Measurements from ENCODE around the gene CDC42SE1.

The CDC42SE1 gene

GRCh38 chr1:151072224-151072623, 12.8 kb upstream of the CDC42SE1 start:
- no peak overlapping the region for H3K4me3 ChIP-seq (ENCODE audit: low read length)
- TF ChIP-seq EZH2phosphoT487 (IDR thresholded peaks at IDR 0.05; ENCODE audit: borderline replicate concordance, low read length) (no peak), CTCF (IDR thresholded peaks at IDR 0.05; ENCODE audit: low read depth, low read length, poor library complexity, severe bottlenecking) (peak; percentile 48)
- H3K4me1 ChIP-seq (ENCODE audit: control insufficient read depth, low read length): peaks cover 18% of the 10 kb centered on the region
- no peak overlapping the region for H3K27ac ChIP-seq (ENCODE audit: low read depth, low read length)
- peaks cover 21% of the 10 kb centered on the region for H3K79me2 ChIP-seq (ENCODE audit: control insufficient read depth, low read length)
- peaks cover 20% of the 10 kb centered on the region for H3K36me3 ChIP-seq (ENCODE audit: control insufficient read depth, low read length)
- no peaks in the 10 kb centered on the region for H4K20me1 ChIP-seq (ENCODE audit: control insufficient read depth, insufficient read depth, low read depth, low read length)
- no peaks in the 10 kb centered on the region for H3K9me3 ChIP-seq (ENCODE audit: control insufficient read depth, insufficient read depth, low read length)
- H3F3A ChIP-seq (ENCODE audit: control insufficient read depth, insufficient read depth): peaks cover 20% of the 10 kb centered on the region
- no peaks in the 10 kb centered on the region for H3K9me2 ChIP-seq (replicated peaks; ENCODE audit: control insufficient read depth, low read length)
- H3K27me3 ChIP-seq (ENCODE audit: control insufficient read depth, low read length): no peaks in the 10 kb centered on the region
- no peak overlapping the region; the same call in 1 of the 2 replicates for H3K4me2 ChIP-seq (ENCODE audit: low read length)

DNA sequence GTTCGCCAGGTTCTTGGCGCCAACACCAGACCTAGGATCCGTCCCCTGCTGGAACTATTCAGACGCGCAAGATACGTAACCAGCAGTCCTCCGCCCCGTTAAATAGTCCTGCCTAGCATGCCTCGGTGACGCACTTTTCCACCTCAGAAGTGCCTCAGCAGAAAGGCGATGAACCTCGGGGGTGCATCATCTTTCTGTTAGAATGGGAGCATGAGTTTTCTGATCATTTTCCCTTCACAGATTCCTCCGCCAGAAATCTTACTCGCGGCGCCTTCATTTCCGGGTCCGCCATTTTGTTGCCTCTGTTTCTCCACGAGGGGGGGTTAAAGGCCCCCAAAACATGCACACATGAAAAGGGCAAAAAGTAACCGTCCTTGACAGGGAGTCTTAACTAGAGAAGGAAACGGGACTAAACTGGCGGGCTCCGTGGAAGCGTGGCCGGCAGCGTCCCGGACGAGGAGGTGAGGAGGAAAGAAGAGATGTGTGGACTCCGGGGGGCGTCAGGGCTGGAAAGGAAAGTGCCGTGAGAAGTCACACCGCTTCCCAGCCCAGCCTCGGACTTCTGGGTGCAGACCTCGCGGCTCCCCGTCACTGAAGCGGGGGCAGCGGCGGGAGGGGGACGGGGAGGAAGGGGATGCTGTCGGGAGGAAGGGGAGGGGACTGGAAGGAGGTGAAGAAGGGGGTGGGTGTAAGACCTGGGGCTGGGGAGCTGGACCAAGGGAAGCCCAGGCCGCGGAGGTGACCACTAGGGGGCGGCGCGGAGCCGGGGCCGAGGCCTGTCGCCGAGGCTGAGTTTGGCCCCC, 11.3 kb upstream of the CDC42SE1 start, which contains the start of gene GABPB2:
Gene GABPB2 (plus strand): TSS at position 288 of the 803 bp plus-strand sequence. CDS start 17,429 bp downstream, outside the sequence.
- H3F3A ChIP-seq (ENCODE audit: control insufficient read depth, insufficient read depth): peaks cover 20% of the 10 kb centered on the region
- H3K27me3 ChIP-seq (ENCODE audit: control insufficient read depth, low read length): no peaks in the 10 kb centered on the region
- peak within 1 kb of the TSS; percentile 88 for H3K4me3 ChIP-seq (ENCODE audit: low read length)
- peak within 1 kb of the TSS; percentile 82 for H3K4me2 ChIP-seq (ENCODE audit: low read length)
- no peaks in the 10 kb centered on the region for H3K9me2 ChIP-seq (replicated peaks; ENCODE audit: control insufficient read depth, low read length)
- peaks cover 20% of the 10 kb centered on the region for H3K36me3 ChIP-seq (ENCODE audit: control insufficient read depth, low read length)
- H3K27ac ChIP-seq (ENCODE audit: low read depth, low read length): peak within 1 kb of the TSS; percentile 94
- no peaks in the 10 kb centered on the region for H4K20me1 ChIP-seq (ENCODE audit: control insufficient read depth, insufficient read depth, low read depth, low read length)
- peaks cover 21% of the 10 kb centered on the region for H3K79me2 ChIP-seq (ENCODE audit: control insufficient read depth, low read length)
- TF ChIP-seq EZH2phosphoT487 (IDR thresholded peaks at IDR 0.05; ENCODE audit: borderline replicate concordance, low read length) (no peak), CTCF (IDR thresholded peaks at IDR 0.05; ENCODE audit: low read depth, low read length, poor library complexity, severe bottlenecking) (peak; percentile 93)
- H3K4me1 ChIP-seq (ENCODE audit: control insufficient read depth, low read length): peaks cover 18% of the 10 kb centered on the region
- no peaks in the 10 kb centered on the region for H3K9me3 ChIP-seq (ENCODE audit: control insufficient read depth, insufficient read depth, low read length)

DNA sequence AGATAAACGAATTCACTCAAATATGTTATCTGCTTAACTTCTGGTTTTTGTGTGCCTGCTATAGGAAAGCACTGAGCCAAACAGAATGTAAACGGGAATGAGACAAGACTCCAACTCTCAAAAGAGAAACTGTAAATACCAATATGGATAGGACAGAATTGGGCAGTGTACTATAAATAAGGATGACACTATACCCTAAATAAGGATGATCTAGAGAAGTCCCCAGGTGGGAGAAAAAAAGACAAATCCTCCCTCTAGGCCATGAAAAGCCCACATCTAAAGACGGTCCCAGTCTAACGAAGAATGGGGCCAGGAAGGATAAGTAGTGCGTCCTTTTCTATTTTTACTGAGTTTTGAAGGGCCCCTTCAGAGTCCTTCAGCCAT, 9.7 kb upstream of the CDC42SE1 start:
- Histone ChIP-seq H3K79me2 (ENCODE audit: control insufficient read depth, low read length) (peaks cover 21% of the 10 kb centered on the region), H3K36me3 (ENCODE audit: control insufficient read depth, low read length) (peaks cover 20% of the 10 kb centered on the region), H4K20me1 (ENCODE audit: control insufficient read depth, insufficient read depth, low read depth, low read length) (no peaks in the 10 kb centered on the region), H3K4me2 (ENCODE audit: low read length) (peak overlapping the region; percentile 82), H3K9me2 (replicated peaks; ENCODE audit: control insufficient read depth, low read length) (no peaks in the 10 kb centered on the region), H3K27ac (ENCODE audit: low read depth, low read length) (no peak overlapping the region), H3K4me1 (ENCODE audit: control insufficient read depth, low read length) (peaks cover 18% of the 10 kb centered on the region), H3K27me3 (ENCODE audit: control insufficient read depth, low read length) (no peaks in the 10 kb centered on the region), H3K4me3 (ENCODE audit: low read length) (peak overlapping the region; percentile 88), H3F3A (ENCODE audit: control insufficient read depth, insufficient read depth) (peaks cover 20% of the 10 kb centered on the region), H3K9me3 (ENCODE audit: control insufficient read depth, insufficient read depth, low read length) (no peaks in the 10 kb centered on the region)
- no peak for TF ChIP-seq CTCF (IDR thresholded peaks at IDR 0.05; ENCODE audit: low read depth, low read length, poor library complexity, severe bottlenecking)
- TF ChIP-seq EZH2phosphoT487 (IDR thresholded peaks at IDR 0.05; ENCODE audit: borderline replicate concordance, low read length): no peak

All from DOHH2 (cell line).